ENCODE data around the gene GULP1.

DNA sequence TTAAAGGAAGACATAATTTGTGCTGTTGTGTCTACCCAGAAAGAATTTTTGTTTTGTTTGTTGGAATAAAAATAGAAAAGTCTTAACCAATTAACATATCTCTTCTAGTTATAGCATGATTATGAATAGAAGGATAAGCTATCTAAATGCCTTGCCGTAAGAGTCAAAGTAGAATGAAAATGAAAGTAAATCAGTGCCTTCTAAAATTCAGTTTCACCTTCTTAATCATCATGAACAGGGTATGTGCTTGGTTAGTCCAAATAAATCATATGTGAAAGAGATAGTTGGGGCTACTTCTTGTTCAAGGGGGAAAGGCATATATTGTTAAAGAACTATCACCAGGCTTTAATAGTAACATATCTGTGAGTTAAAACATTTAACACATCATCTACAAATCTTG, 91.5 kb downstream of the GULP1 start:
- TF ChIP-seq POLR2A (IDR thresholded peaks at IDR 0.05; ENCODE audit: low read depth, low read length) (no peak), TAF1 (IDR thresholded peaks at IDR 0.05; ENCODE audit: low read depth, low read length) (no peak), POLR2AphosphoS5 (IDR thresholded peaks at IDR 0.05; ENCODE audit: low read depth, low read length) (no peak), PAX5 (IDR thresholded peaks at IDR 0.05; ENCODE audit: insufficient read depth, low read length, severe bottlenecking) (no peak)

All from GM12891 (cell line).